HEK293 (cell line): Measurements from ENCODE around the gene FHL2.

Experiments used
- BCL11A ChIP-seq: fragments of 450-650 bp; formaldehyde crosslinking; IDR thresholded peaks from 2 replicates; pipeline ENCODE4 v1.5.1; 2016; ENCODE audit warnings: low read depth, missing biosample characterization, missing genetic modification characterization
- SP2 ChIP-seq: fragments of 450-650 bp; formaldehyde crosslinking; IDR thresholded peaks from 2 replicates; pipeline ENCODE4 v1.5.1; 2016; ENCODE audit warnings: missing biosample characterization, missing genetic modification characterization
- TCF7L2 ChIP-seq: IDR thresholded peaks from 2 replicates; pipeline ENCODE4 v1.6.1; 2011; ENCODE audit warnings: low read depth, mild to moderate bottlenecking, inconsistent platforms, low read length, moderate library complexity, borderline replicate concordance
- ZBTB1 ChIP-seq: fragments of 450-650 bp; formaldehyde crosslinking; IDR thresholded peaks from 2 replicates; pipeline ENCODE4 v1.5.1; 2016; ENCODE audit warnings: missing biosample characterization, missing genetic modification characterization
- ZNF114 ChIP-seq: fragments of 450-650 bp; formaldehyde crosslinking; IDR thresholded peaks from 2 replicates; pipeline ENCODE4 v1.5.0; 2017; ENCODE audit warnings: missing biosample characterization, missing genetic modification characterization
- ZNF221 ChIP-seq: fragments of 450-650 bp; formaldehyde crosslinking; IDR thresholded peaks from 2 replicates; pipeline ENCODE4 v1.5.1; 2017; ENCODE audit warnings: missing biosample characterization, missing genetic modification characterization, borderline replicate concordance
- ZNF24 ChIP-seq: fragments of 450-650 bp; formaldehyde crosslinking; IDR thresholded peaks from 2 replicates; pipeline ENCODE4 v1.5.1; 2016; ENCODE audit warnings: missing biosample characterization, missing genetic modification characterization
- ZNF274 ChIP-seq, 2 experiments: fragments of 200-500 bp in 1 of 2; fragments of 450-650 bp in 1 of 2; sonication (Bioruptor generic) in 1 of 2; formaldehyde crosslinking in 1 of 2; IDR thresholded peaks; 2 replicates each; pipeline versions ENCODE4 v1.5.1 to v1.6.1; 2014 to 2016; ENCODE audit warnings: borderline replicate concordance in 1 of 2, inconsistent platforms in 1 of 2, low read length in 1 of 2, missing biosample characterization in 1 of 2, missing genetic modification characterization in 1 of 2
- ZNF776 ChIP-seq: fragments of 450-650 bp; formaldehyde crosslinking; IDR thresholded peaks from 2 replicates; pipeline ENCODE4 v1.5.0; 2017; ENCODE audit warnings: missing biosample characterization, missing genetic modification characterization, borderline replicate concordance
- TF ChIP-seq, protein P1 (sequence below): fragments of 450-650 bp; formaldehyde crosslinking; IDR thresholded peaks from 2 replicates; pipeline ENCODE4 v1.5.1; 2016; ENCODE audit warnings: missing biosample characterization, missing genetic modification characterization
- TF ChIP-seq, protein P2 (sequence below): fragments of 450-650 bp; formaldehyde crosslinking; IDR thresholded peaks from 2 replicates; pipeline ENCODE4 v1.5.1; 2016; ENCODE audit warnings: missing biosample characterization, missing genetic modification characterization
- TF ChIP-seq, protein P3 (sequence below): fragments of 450-650 bp; formaldehyde crosslinking; IDR thresholded peaks from 2 replicates; pipeline ENCODE4 v1.5.1; 2016; ENCODE audit warnings: missing biosample characterization, missing genetic modification characterization

DNA sequence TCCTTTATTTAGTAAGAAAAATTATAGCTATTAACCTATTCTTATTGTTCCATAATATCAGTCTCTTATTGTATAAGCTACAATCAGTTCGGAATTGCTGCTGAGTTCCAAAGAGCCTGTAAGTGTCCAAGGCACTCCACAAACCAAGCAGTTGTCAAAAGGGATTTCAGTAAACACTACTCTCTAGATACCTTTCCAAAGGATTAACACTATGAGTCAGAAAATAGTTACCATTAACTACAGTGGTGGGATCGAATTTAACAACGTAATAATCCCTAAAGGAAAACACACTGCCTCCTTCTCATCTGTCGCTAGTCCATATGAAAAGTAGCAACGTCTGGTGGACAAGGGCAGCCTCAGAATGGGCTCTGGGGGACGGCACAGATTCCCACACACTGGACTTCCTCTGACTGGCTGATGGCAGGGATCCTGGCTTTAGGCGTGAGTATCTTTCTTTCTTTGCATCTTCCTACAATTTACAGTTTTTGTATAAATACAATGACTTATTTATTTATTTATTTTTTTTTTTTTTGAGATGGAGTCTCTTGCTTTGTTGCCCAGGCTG is 78.1 kb downstream of the FHL2 start:
- TF ChIP-seq, protein P1, sequence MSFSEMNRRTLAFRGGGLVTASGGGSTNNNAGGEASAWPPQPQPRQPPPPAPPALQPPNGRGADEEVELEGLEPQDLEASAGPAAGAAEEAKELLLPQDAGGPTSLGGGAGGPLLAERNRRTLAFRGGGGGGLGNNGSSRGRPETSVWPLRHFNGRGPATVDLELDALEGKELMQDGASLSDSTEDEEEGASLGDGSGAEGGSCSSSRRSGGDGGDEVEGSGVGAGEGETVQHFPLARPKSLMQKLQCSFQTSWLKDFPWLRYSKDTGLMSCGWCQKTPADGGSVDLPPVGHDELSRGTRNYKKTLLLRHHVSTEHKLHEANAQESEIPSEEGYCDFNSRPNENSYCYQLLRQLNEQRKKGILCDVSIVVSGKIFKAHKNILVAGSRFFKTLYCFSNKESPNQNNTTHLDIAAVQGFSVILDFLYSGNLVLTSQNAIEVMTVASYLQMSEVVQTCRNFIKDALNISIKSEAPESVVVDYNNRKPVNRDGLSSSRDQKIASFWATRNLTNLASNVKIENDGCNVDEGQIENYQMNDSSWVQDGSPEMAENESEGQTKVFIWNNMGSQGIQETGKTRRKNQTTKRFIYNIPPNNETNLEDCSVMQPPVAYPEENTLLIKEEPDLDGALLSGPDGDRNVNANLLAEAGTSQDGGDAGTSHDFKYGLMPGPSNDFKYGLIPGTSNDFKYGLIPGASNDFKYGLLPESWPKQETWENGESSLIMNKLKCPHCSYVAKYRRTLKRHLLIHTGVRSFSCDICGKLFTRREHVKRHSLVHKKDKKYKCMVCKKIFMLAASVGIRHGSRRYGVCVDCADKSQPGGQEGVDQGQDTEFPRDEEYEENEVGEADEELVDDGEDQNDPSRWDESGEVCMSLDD = no peak
- TF ChIP-seq ZBTB1 (tag by site-specific recombination) (no peak), BCL11A (tag by site-specific recombination) (no peak), ZNF24 (tag by site-specific recombination) (no peak), ZNF221 (no peak), TCF7L2 (no peak), ZNF274 (IDR thresholded peaks at IDR 0.05; ENCODE audit: low read length) (no peak), ZNF274 (tag by site-specific recombination; IDR thresholded peaks at IDR 0.05; ENCODE audit: borderline replicate concordance) (no peak), ZNF114 (tag by site-specific recombination) (no peak), ZNF776 (tag by site-specific recombination) (no peak), SP2 (tag by site-specific recombination) (no peak)
- TF ChIP-seq, protein P2, sequence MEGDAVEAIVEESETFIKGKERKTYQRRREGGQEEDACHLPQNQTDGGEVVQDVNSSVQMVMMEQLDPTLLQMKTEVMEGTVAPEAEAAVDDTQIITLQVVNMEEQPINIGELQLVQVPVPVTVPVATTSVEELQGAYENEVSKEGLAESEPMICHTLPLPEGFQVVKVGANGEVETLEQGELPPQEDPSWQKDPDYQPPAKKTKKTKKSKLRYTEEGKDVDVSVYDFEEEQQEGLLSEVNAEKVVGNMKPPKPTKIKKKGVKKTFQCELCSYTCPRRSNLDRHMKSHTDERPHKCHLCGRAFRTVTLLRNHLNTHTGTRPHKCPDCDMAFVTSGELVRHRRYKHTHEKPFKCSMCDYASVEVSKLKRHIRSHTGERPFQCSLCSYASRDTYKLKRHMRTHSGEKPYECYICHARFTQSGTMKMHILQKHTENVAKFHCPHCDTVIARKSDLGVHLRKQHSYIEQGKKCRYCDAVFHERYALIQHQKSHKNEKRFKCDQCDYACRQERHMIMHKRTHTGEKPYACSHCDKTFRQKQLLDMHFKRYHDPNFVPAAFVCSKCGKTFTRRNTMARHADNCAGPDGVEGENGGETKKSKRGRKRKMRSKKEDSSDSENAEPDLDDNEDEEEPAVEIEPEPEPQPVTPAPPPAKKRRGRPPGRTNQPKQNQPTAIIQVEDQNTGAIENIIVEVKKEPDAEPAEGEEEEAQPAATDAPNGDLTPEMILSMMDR (tag by site-specific recombination) = no peak
- TF ChIP-seq, protein P3, sequence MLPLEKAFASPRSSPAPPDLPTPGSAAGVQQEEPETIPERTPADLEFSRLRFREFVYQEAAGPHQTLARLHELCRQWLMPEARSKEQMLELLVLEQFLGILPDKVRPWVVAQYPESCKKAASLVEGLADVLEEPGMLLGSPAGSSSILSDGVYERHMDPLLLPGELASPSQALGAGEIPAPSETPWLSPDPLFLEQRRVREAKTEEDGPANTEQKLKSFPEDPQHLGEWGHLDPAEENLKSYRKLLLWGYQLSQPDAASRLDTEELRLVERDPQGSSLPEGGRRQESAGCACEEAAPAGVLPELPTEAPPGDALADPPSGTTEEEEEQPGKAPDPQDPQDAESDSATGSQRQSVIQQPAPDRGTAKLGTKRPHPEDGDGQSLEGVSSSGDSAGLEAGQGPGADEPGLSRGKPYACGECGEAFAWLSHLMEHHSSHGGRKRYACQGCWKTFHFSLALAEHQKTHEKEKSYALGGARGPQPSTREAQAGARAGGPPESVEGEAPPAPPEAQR (tag by site-specific recombination) = no peak
